GM12874 (cell line): Measurements from ENCODE around the gene PLCL2.

ENCODE experiments used
- CTCF ChIP-seq: IDR thresholded peaks from 2 replicates; pipeline ENCODE4 v1.5.1; 2011; ENCODE audit warnings: low read depth, mild to moderate bottlenecking, control low read depth, low read length, moderate library complexity; ENCODE audit not compliant: insufficient read depth

The PLCL2 gene

GRCh38 chr3:16884748-16885592 is at the start of gene PLCL2:
Gene PLCL2, plus strand, starts transcription at chr3:16884955. Its CDS starts 85 bp downstream, at chr3:16885040.
- no peak for TF ChIP-seq CTCF

- no peak for TF ChIP-seq CTCF
Measured at GRCh38 chr3:16836505-16837237, 48.1 kb upstream of the PLCL2 start.

GRCh38 chr3:16837602-16838001 is 47.2 kb upstream of the PLCL2 start:
- no peak for TF ChIP-seq CTCF

GRCh38 chr3:16838561-16838960 is 46.2 kb upstream of the PLCL2 start:
- no peak for TF ChIP-seq CTCF

- no peak for TF ChIP-seq CTCF
Measured at GRCh38 chr3:16839271-16840100, 45.3 kb upstream of the PLCL2 start.

- TF ChIP-seq CTCF: no peak
Measured at GRCh38 chr3:16840101-16840424, 44.7 kb upstream of the PLCL2 start.
